Muscle of back (tissue), 11 donors: ENCODE data around the gene MSRB3. TPM values are rescaled to one million over a fixed set of nuclear protein-coding genes. Genes with fewer than 3 reads are reported as not detected.

Experiments
- DNase-seq, 3 donors: peaks; one replicate each; pipeline versions ENCODE4 v3.0.0 to v3.0.0-alpha.2; 2013
- polyA plus RNA-seq, 10 donors: library from polyadenylated mRNA; unstranded; fragments of 120-200 nt; gene quantifications; one replicate each; pipeline ENCODE4 v1.2.1, GENCODE V29; 2013; ENCODE audit not compliant: insufficient read length in 10 of 10

The MSRB3 gene
- polyA plus RNA-seq, 10 donors = 35.3 to 55.5 (median 41.6) TPM

GRCh38 chr12:65384240-65384639, 105.8 kb downstream of the MSRB3 start:
- no peak for DNase-seq

- no peak for DNase-seq
Measured at GRCh38 chr12:65387396-65387795, 108.9 kb downstream of the MSRB3 start.

GRCh38 chr12:65389436-65389835, 111.0 kb downstream of the MSRB3 start:
- DNase-seq = no peak

GRCh38 chr12:65391711-65392110, 113.2 kb downstream of the MSRB3 start:
- DNase-seq = peak; percentile 20 to 86 (median 64)

GRCh38 chr12:65392491-65392890, 114.0 kb downstream of the MSRB3 start:
- DNase-seq = peak; percentile 20 to 84 (median 57)

- no peak for DNase-seq
Measured at GRCh38 chr12:65403188-65403587, 124.7 kb downstream of the MSRB3 start.

GRCh38 chr12:65407388-65408149, 129.1 kb downstream of the MSRB3 start:
- DNase-seq = no peak

- DNase-seq = no peak
Measured at GRCh38 chr12:65408441-65408840, 130.0 kb downstream of the MSRB3 start.

GRCh38 chr12:65409726-65410125, 131.2 kb downstream of the MSRB3 start:
- no peak for DNase-seq

GRCh38 chr12:65411171-65411570, 132.7 kb downstream of the MSRB3 start:
- no peak for DNase-seq

- no peak for DNase-seq
Measured at GRCh38 chr12:65414526-65414925, 136.0 kb downstream of the MSRB3 start.

GRCh38 chr12:65415826-65416225, 137.3 kb downstream of the MSRB3 start:
- no peak for DNase-seq

- DNase-seq = no peak
Measured at GRCh38 chr12:65419284-65420072, 141.0 kb downstream of the MSRB3 start.

GRCh38 chr12:65420941-65421340, 142.5 kb downstream of the MSRB3 start:
- DNase-seq = no peak

GRCh38 chr12:65427646-65428045, 149.2 kb downstream of the MSRB3 start:
- no peak for DNase-seq

- DNase-seq = no peak
Measured at GRCh38 chr12:65430006-65430405, 151.5 kb downstream of the MSRB3 start.

- peak in 1 of 3 donors; percentile 64 for DNase-seq
Measured at GRCh38 chr12:65430571-65431306, 152.3 kb downstream of the MSRB3 start.

GRCh38 chr12:65432114-65432513, 153.6 kb downstream of the MSRB3 start:
- DNase-seq = no peak

GRCh38 chr12:65432651-65433050, 154.2 kb downstream of the MSRB3 start:
- no peak for DNase-seq

- DNase-seq = no peak
Measured at GRCh38 chr12:65434737-65435136, 156.3 kb downstream of the MSRB3 start.

GRCh38 chr12:65443038-65443437, 164.6 kb downstream of the MSRB3 start:
- no peak for DNase-seq

- no peak for DNase-seq
Measured at GRCh38 chr12:65444996-65445395, 166.5 kb downstream of the MSRB3 start.
